Germinal center (tissue), 1 donor: ENCODE data around the gene MASTL.

Experiments used
- DNase-seq: peaks from one replicate; pipeline ENCODE4 v3.0.0; 2012; ENCODE audit warnings: mixed read lengths, low spot score

MASTL gene

DNA sequence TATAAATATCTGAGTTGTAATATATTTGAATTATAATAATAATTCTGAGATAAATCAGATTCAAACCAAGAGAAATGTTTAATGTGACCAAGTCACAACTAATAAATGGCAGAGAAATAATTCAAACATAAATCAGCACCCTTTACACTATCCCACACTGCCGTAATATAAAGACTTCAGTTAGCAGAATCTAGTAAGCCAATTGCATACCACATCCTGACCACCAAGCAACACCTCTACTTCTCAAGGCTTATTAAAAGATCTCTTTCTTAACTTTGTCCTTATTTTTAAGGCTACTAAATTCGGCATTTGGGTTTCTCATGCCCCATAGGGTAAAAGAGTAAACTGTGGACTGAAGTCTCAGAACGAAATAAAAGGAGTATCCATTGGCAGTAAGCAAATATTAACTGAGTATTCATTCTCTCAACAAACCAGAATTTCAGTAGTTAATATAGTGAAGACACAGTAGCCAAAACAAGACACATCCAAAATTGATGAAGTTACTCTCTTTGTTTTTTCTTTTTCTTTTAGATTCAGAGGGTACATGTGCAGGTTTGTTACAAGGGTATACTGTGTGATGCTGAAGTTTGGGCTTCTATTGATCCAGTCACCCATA lies 70.6 kb downstream of the MASTL start:
- no peak for DNase-seq

DNA sequence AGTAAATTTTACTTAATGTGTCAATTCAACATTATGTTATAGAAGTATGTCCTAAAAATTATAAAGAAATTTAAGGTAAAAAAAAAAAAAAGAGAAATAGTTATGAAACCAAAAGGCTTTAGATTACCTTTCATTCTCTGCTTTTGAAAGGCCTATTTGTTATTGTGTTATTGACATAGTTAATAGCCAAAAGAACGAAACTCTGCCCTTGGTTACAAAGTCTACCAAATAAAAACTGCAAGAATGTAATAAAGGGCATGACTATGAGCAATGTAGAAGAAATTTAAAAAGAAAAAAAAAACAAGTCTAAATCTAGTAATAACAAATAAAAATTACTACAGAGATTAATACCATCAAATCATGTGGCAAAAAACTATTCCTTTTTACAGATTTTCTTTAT lies 74.9 kb downstream of the MASTL start:
- no peak for DNase-seq

DNA sequence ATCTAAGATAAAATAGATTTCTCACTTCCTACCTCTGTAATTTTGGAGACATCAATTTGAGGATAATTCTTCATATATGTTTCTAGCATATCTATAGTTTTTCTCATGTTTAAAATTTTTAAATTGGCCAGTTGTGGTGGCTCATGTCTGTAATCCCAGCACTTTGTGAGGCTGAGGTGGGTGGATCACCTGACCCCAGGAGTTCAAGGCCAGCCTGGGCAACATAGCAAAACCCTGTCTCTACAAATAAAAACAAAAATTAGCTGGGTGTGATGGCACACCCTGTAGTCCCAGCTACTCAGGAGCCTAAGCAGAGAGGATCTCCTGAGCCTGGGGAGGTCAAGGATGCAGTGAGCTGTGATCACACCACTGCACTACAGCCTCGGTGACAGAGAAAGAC lies 80.6 kb downstream of the MASTL start:
- no peak for DNase-seq
